H1 (cell line): ENCODE results near the gene SPRN. TPM values are rescaled to one million over a fixed set of nuclear protein-coding genes. Genes with fewer than 3 reads are reported as not detected.

Experiments used
- BRCA1 ChIP-seq: IDR thresholded peaks from 2 replicates; pipeline ENCODE4 v1.6.1; 2012; ENCODE audit warnings: low read depth, low read length, improper control_type of control experiment
- CREB1 ChIP-seq: IDR thresholded peaks from 2 replicates; pipeline ENCODE4 v1.6.1; 2012; ENCODE audit warnings: inconsistent platforms
- JUND ChIP-seq: IDR thresholded peaks from 2 replicates; pipeline ENCODE4 v1.6.1; 2011; ENCODE audit warnings: mild to moderate bottlenecking, improper control_type of control experiment, low read length
- NANOG ChIP-seq: IDR thresholded peaks from 2 replicates; pipeline ENCODE4 v1.6.1; 2011; ENCODE audit warnings: low read length, low read depth, mild to moderate bottlenecking, inconsistent platforms; ENCODE audit not compliant: insufficient read depth, poor library complexity, severe bottlenecking
- NRF1 ChIP-seq: IDR thresholded peaks from 2 replicates; pipeline ENCODE4 v1.6.1; 2011; ENCODE audit warnings: mild to moderate bottlenecking, low read depth, low read length, improper control_type of control experiment
- RFX5 ChIP-seq: IDR thresholded peaks from 2 replicates; pipeline ENCODE4 v1.6.1; 2011; ENCODE audit warnings: low read depth, low read length, improper control_type of control experiment, borderline replicate concordance
- SP4 ChIP-seq: IDR thresholded peaks from 2 replicates; pipeline ENCODE4 v1.6.1; 2012; ENCODE audit warnings: low read length, inconsistent platforms
- SUZ12 ChIP-seq: fragments of 200-600 bp; sonication (generic); IDR thresholded peaks from 2 replicates; pipeline ENCODE4 v1.6.1; 2012; ENCODE audit warnings: mild to moderate bottlenecking, inconsistent platforms, low read length, moderate library complexity, mixed read lengths
- polyA plus RNA-seq, 7 experiments: library from polyadenylated mRNA; depleted of rRNA in 3 of 7; stranded (reverse) in 5 of 7; unstranded in 2 of 7; fragments of >200 nt in 5 of 7; fragments of 200-250 nt in 2 of 7; gene quantifications; 1 replicate in 5 of 7; 2 replicates in 1 of 7; 4 replicates in 1 of 7; pipeline versions ENCODE4 v1.2.1 to v1.2.3, GENCODE V29; 2011 to 2013; ENCODE audit warnings: missing spikeins in 2 of 7, mixed read lengths in 2 of 7
- total RNA-seq: library from RNA; stranded (reverse); fragmentation: NEBNext Ultra II Directional; extraction: Animal tissue kit (Norgen Biotek cat#: 25700); gene quantifications from 2 replicates; pipeline ENCODE4 v1.2.1, GENCODE V29; 2021

SPRN gene
- total and polyA plus RNA-seq, 2 of the 8 experiments (the other 6 are each of a cell fraction or from before 2014, with no cell fraction given), result 0.23 to 0.24 TPM

DNA sequence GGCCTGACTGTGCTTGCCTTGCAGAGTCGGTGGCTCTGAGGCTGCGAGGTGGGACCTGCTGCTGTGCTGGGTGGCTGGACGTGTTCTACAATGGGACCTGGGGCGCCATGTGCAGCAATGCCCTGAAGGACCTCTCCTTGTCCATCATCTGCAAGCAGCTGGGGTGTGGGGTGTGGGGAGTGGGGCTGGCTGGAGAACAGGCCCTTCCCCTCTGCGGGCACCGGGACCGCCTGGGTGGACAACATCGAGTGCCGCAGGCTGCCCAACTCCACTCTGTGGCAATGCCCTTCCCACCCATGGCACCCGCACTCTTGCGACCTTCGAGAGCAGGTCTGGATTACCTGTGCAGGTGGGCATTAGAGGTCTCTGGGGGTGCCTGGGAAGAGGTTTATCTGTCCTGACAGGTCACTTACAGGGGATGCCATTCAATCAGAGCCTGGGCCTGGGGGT, 40.2 kb upstream of the SPRN start (continued):
- no peak for TF ChIP-seq CREB1
- no peak for TF ChIP-seq NRF1
- no peak for TF ChIP-seq BRCA1
- TF ChIP-seq SP4, result no peak
- no peak for TF ChIP-seq JUND
- TF ChIP-seq RFX5, result no peak
- TF ChIP-seq SUZ12, result no peak
- TF ChIP-seq NANOG, result no peak
